ENCODE results near the gene SLC2A2. TPM values are rescaled to one million over a fixed set of nuclear protein-coding genes. Genes with fewer than 3 reads are reported as not detected.

The SLC2A2 gene
- total and polyA plus RNA-seq, 4 donors: 160 to 506 (median 321) TPM

DNA sequence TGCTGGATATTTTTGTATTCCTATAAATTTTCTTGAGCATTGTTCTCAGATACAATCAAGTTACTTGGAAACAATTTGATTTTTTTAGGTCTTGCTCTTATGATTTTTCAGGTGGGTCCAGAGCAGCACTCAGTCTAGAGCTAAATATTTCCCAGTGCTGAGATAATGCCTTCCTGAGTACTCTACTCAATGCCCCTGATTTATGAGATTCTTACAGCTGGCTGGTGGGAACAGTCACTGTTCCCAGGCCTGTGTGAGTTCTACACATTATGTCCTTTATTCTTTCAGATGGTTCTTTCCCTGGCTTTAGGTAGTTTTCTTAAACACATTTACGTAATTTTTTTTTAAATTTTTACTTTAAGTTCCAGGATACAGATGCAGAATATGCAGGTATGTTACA is 67.1 kb downstream of the SLC2A2 start (continued):
- TF ChIP-seq REST (IDR thresholded peaks at IDR 0.05) (no peak), RXRA (IDR thresholded peaks at IDR 0.05) (no peak), ZBTB33 (IDR thresholded peaks at IDR 0.05) (no peak)

DNA sequence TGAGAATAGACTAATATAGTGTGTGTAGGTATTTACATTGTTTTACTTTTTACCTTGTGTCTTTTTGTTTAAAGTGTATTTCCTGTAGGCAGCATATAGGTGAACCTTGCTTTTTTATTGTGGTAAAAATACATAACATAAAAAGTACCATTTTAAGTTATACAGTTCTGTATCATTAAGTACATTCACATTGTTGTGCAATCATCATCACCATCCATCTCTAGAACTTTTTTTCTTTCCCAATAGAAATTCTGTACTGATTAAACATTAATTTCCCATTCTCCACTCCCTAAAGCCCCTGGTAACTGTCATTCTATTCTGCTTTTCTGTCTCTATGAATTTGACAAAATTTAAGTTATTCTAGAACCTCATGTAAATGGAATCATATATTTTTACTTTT is 69.9 kb downstream of the SLC2A2 start:
- TF ChIP-seq GABPA (IDR thresholded peaks at IDR 0.05 in 1 of 2, conservative IDR thresholded peaks at IDR 0.05 in 1 of 2): no peak
- no peak for TF ChIP-seq FOXA2 (IDR thresholded peaks at IDR 0.05)
- no peak for TF ChIP-seq NR2F2 (IDR thresholded peaks at IDR 0.05)
- Histone ChIP-seq H3K4me1 (ENCODE audit: control insufficient read depth in 4 of 4, insufficient read depth in 4 of 4, low read length in 3 of 4) (peaks cover 0 to 1% (median under 1%) of the 10 kb centered on the region in 4 donors), H3K9me3 (ENCODE audit: control insufficient read depth in 4 of 4, low read length in 3 of 4) (no peaks in the 10 kb centered on the region), H3K9ac (ENCODE audit: low read depth in 1 of 2, low read length in 2 of 2) (no peak overlapping the region), H3K27ac (ENCODE audit: low read depth in 1 of 2, low read length in 2 of 2) (no peak overlapping the region), H3K4me3 (ENCODE audit: low read depth in 1 of 3, low read length in 3 of 3) (no peak overlapping the region), H3K36me3 (ENCODE audit: control insufficient read depth in 4 of 4, insufficient read depth in 3 of 4, low read depth in 1 of 4, low read length in 3 of 4) (no peaks in the 10 kb centered on the region), H3K27me3 (ENCODE audit: control insufficient read depth in 4 of 4, insufficient read depth in 4 of 4, low read length in 3 of 4) (no peaks in the 10 kb centered on the region)
- DNase-seq (ENCODE audit: low spot score): no peak

DNA sequence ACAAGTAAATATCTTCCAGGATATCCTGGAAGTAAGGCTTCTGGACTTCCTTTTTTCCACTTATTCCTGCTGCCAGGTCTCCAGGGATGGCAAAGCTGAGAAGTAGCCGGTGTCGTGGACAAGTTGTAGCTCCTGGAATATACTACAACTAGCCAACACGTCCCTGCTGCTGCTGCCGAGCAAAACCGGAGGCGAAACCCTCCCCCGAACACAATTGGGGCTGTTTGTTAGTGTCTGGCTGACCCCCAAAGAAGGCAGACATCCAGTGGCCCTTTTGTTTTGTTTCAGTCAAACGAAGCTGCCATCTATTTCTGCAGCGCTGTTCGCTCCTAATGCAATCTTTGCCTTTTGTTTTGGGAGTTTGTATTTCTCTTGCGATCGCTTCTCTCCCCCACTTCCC is 72.8 kb downstream of the SLC2A2 start:
- no peaks in the 10 kb centered on the region for H3K36me3 ChIP-seq (ENCODE audit: control insufficient read depth in 4 of 4, insufficient read depth in 3 of 4, low read depth in 1 of 4, low read length in 3 of 4)
- H3K9me3 ChIP-seq (ENCODE audit: control insufficient read depth in 4 of 4, low read length in 3 of 4): no peaks in the 10 kb centered on the region
- no peaks in the 10 kb centered on the region for H3K27me3 ChIP-seq (ENCODE audit: control insufficient read depth in 4 of 4, insufficient read depth in 4 of 4, low read length in 3 of 4)
- no peak overlapping the region for H3K9ac ChIP-seq (ENCODE audit: low read depth in 1 of 2, low read length in 2 of 2)
- WGBS: 90% methylated on average over 12 of the region's 12 CpGs
- no peak overlapping the region for H3K4me3 ChIP-seq (ENCODE audit: low read depth in 1 of 3, low read length in 3 of 3)
- H3K27ac ChIP-seq (ENCODE audit: low read depth in 1 of 2, low read length in 2 of 2): no peak overlapping the region
- no peak for TF ChIP-seq NR2F2 (IDR thresholded peaks at IDR 0.05)
- no peak for TF ChIP-seq ZBTB33 (IDR thresholded peaks at IDR 0.05)
- DNase-seq (ENCODE audit: low spot score): no peak
- H3K4me1 ChIP-seq (ENCODE audit: control insufficient read depth in 4 of 4, insufficient read depth in 4 of 4, low read length in 3 of 4): peaks cover 0 to 9% (median 4%) of the 10 kb centered on the region in 4 donors

GRCh38 chr3:170953229-170953628 is 73.3 kb downstream of the SLC2A2 start:
- DNase-seq (ENCODE audit: low spot score): no peak
- H3K27me3 ChIP-seq (ENCODE audit: control insufficient read depth in 4 of 4, insufficient read depth in 4 of 4, low read length in 3 of 4): no peaks in the 10 kb centered on the region
- H3K4me1 ChIP-seq (ENCODE audit: control insufficient read depth in 4 of 4, insufficient read depth in 4 of 4, low read length in 3 of 4): peaks cover 0 to 9% (median 4%) of the 10 kb centered on the region in 4 donors
- no peak overlapping the region for H3K4me3 ChIP-seq (ENCODE audit: low read depth in 1 of 3, low read length in 3 of 3)
- 93% methylated on average over 13 of the region's 13 CpGs for WGBS
- H3K9me3 ChIP-seq (ENCODE audit: control insufficient read depth in 4 of 4, low read length in 3 of 4): no peaks in the 10 kb centered on the region
- H3K36me3 ChIP-seq (ENCODE audit: control insufficient read depth in 4 of 4, insufficient read depth in 3 of 4, low read depth in 1 of 4, low read length in 3 of 4): no peaks in the 10 kb centered on the region
- H3K27ac ChIP-seq (ENCODE audit: low read depth in 1 of 2, low read length in 2 of 2): no peak overlapping the region
- H3K9ac ChIP-seq (ENCODE audit: low read depth in 1 of 2, low read length in 2 of 2): no peak overlapping the region
- TF ChIP-seq CTCF (IDR thresholded peaks at IDR 0.05; ENCODE audit: low read depth, low read length, missing input control) (no peak), RAD21 (IDR thresholded peaks at IDR 0.05) (no peak), EGR1 (IDR thresholded peaks at IDR 0.05; ENCODE audit: low read depth in 2 of 2) (no peak), MAX (IDR thresholded peaks at IDR 0.05) (no peak), FOXA2 (IDR thresholded peaks at IDR 0.05) (no peak), TAF1 (conservative IDR thresholded peaks at IDR 0.05) (no peak), RXRA (IDR thresholded peaks at IDR 0.05) (no peak), HNF4G (IDR thresholded peaks at IDR 0.05) (no peak), HNF4A (conservative IDR thresholded peaks at IDR 0.05) (no peak), SP1 (IDR thresholded peaks at IDR 0.05) (no peak)
- TF ChIP-seq, protein P1, sequence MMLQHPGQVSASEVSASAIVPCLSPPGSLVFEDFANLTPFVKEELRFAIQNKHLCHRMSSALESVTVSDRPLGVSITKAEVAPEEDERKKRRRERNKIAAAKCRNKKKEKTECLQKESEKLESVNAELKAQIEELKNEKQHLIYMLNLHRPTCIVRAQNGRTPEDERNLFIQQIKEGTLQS (IDR thresholded peaks at IDR 0.05): no peak

Data from liver (tissue), 9 donors.